ENCODE measurements around the gene PNPLA7.

- TF ChIP-seq EP300 (IDR thresholded peaks at IDR 0.05) = no peak
- TF ChIP-seq POLR2A (IDR thresholded peaks at IDR 0.05) = no peak
- TF ChIP-seq CTCF (IDR thresholded peaks at IDR 0.05) = no peak
Measured at GRCh38 chr9:137478962-137479861, 71.0 kb downstream of the PNPLA7 start.
